Spleen (tissue), 11 donors: ENCODE results near the gene ZFYVE1. TPM values are rescaled to one million over a fixed set of nuclear protein-coding genes. Genes with fewer than 3 reads are reported as not detected.
A peak's percentile ranks its signal among the peaks of the same experiment; 100 is the strongest.
"Not testable (repeated sequence)": the region's sequence is repeated elsewhere in the genome, so short reads cannot be mapped to it uniquely, and the experiment has no call there.

Experiments used
- DNase-seq: peaks from one replicate; pipeline ENCODE4 v3.0.0-alpha.2; 2020
- H3K27ac ChIP-seq, 8 donors: fragments of 200-600 bp; sonication (generic) in 7 of 8; 1 replicate in 4 of 8; 2 replicates in 4 of 8; pipeline versions ENCODE4 v1.5.0 to v1.8.0; 2016 to 2021; ENCODE audit warnings: inconsistent platforms in 4 of 8, mild to moderate bottlenecking in 4 of 8, moderate library complexity in 1 of 8
- H3K27me3 ChIP-seq, 7 donors: fragments of 200-600 bp; sonication (generic) in 6 of 7; replicated peaks in 1 of 7; 1 replicate in 4 of 7; 2 replicates in 3 of 7; pipeline versions ENCODE4 v1.5.0 to v1.8.0; 2016 to 2021; ENCODE audit warnings: inconsistent platforms in 3 of 7, mild to moderate bottlenecking in 1 of 7
- H3K36me3 ChIP-seq, 6 donors: fragments of 200-600 bp; sonication (generic) in 5 of 6; 1 replicate in 4 of 6; 2 replicates in 2 of 6; pipeline versions ENCODE4 v1.5.0 to v1.8.0; 2016 to 2021; ENCODE audit warnings: inconsistent platforms in 2 of 6
- H3K4me1 ChIP-seq, 6 donors: fragments of 200-600 bp; sonication (generic) in 5 of 6; 1 replicate in 3 of 6; 2 replicates in 3 of 6; pipeline versions ENCODE4 v1.5.0 to v1.8.0; 2016 to 2021; ENCODE audit warnings: inconsistent platforms in 3 of 6
- H3K4me3 ChIP-seq, 8 donors: fragments of 200-600 bp; sonication (generic) in 7 of 8; 1 replicate in 4 of 8; 2 replicates in 4 of 8; pipeline versions ENCODE4 v1.5.0 to v1.8.0; 2016 to 2021; ENCODE audit warnings: inconsistent platforms in 4 of 8, mild to moderate bottlenecking in 4 of 8, moderate library complexity in 2 of 8
- H3K9me3 ChIP-seq, 8 donors: fragments of 200-600 bp; sonication (generic) in 7 of 8; 1 replicate in 4 of 8; 2 replicates in 4 of 8; pipeline versions ENCODE4 v1.5.0 to v1.8.0; 2016 to 2021; ENCODE audit warnings: inconsistent platforms in 4 of 8
- CTCF ChIP-seq, 11 experiments: fragments of 200-600 bp in 7 of 11; fragments of 450-650 bp in 4 of 11; sonication (generic) in 4 of 11; IDR thresholded peaks in 8 of 11; conservative IDR thresholded peaks in 3 of 11; 1 replicate in 7 of 11; 2 replicates in 4 of 11; pipeline versions ENCODE4 v1.4.0 to v1.8.0; 2016 to 2021; ENCODE audit warnings: antibody characterized with exemption in 11 of 11, inconsistent platforms in 4 of 11, mild to moderate bottlenecking in 1 of 11
- POLR2A ChIP-seq, 3 donors: fragments of 450-650 bp; IDR thresholded peaks; one replicate each; pipeline ENCODE4 v1.5.1; 2017; ENCODE audit warnings: antibody characterized with exemption in 3 of 3, mild to moderate bottlenecking in 1 of 3
- POLR2AphosphoS5 ChIP-seq, 3 donors: sonication (generic); formaldehyde crosslinking; IDR thresholded peaks; one replicate each; pipeline ENCODE4 v1.5.1; 2017; ENCODE audit warnings: antibody characterized with exemption in 3 of 3
- WGBS, 5 donors: extraction: QIAGEN DNeasy Blood & Tissue Kit in 3 of 5; methylation state at CpG; one replicate each; pipeline versions ENCODE4 v1.1.5 to v1.1.7; 2013 to 2018; 5-methylcytosine and 5-hydroxymethylcytosine counted together
- intact Hi-C: fragments of 100-400 bp; cut with DNase I; formaldehyde crosslinking; loops from one replicate; pipeline ENCODE4 v1.15.0; 2023; ENCODE audit warnings: low total_unique reads
- polyA plus RNA-seq, 3 donors: library from polyadenylated mRNA; stranded (reverse); fragments of 200-250 nt; gene quantifications; one replicate each; pipeline ENCODE4 v1.2.1, GENCODE V29; 2013
- total RNA-seq, 7 donors: library from RNA; depleted of rRNA in 3 of 7; stranded (reverse); fragments of >200 nt in 3 of 7; fragmentation: NEBNext Ultra II Directional in 4 of 7; extraction: Animal tissue kit (Norgen Biotek cat#: 25700) in 4 of 7; gene quantifications; one replicate each; pipeline versions ENCODE4 v1.1.0 to v1.2.1, GENCODE V29; 2016 to 2021
- donor health status: healthy with polysubstance abuse.
- donor health status: DM: no; HTN: no; CAD: no; lungs with moderate emphysema.
- donor health status: DM: no; HTN: no; CAD: no.
- donor health status: Bipolar disorder and iron deficiency.
- donor health status: healthy.
- donor health status: DM: no; HTN: no; CAD: no.
- donor health status: DM: yes; HTN: yes; CAD: no.

Gene ZFYVE1
- total and polyA plus RNA-seq, 10 donors, result 2.8 to 23.3 (median 19.2) TPM

GRCh38 chr14:73014105-73014504, 12.8 kb downstream of the ZFYVE1 start:
- intact Hi-C loops, result no loop called here
- 58 to 90% (median 85%) methylated on average over 2 of the region's 2 CpGs for WGBS, 5 donors
- no peak overlapping the region for H3K27ac ChIP-seq

DNA sequence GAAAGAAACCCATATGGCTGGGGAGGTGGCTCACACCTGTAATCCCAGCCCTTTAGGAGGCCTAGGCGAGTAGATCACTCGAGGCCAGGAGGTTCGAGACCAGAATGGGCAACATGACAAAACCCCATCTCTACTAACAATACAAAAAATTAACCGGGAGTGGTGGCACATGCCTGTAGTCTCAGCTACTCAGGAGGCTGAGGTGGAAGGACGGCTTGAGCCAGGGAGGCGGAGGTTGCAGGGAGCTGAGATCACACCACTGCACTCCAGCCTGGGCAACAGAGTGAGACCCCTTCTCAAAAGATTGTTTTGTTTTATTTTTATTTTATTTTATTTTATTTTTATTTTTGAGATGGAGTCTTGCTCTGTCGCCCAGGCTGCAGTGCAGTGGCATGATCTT, 15.7 kb downstream of the ZFYVE1 start:
- DNase-seq, H3K9me3 ChIP-seq, H3K4me3 ChIP-seq, intact Hi-C loops, H3K27ac ChIP-seq, H3K27me3 ChIP-seq: not testable (repeated sequence)
- Histone ChIP-seq H3K4me1 (peaks cover 0 to 16% (median 0%) of the 10 kb centered on the region in 6 donors), H3K36me3 (peaks cover 0 to 95% (median 2%) of the 10 kb centered on the region in 6 donors)
- 92 to 98% (median 95%) methylated on average over 7 of the region's 7 CpGs for WGBS, 5 donors

More at GRCh38 chr14:73014105-73014504, 12.8 kb downstream of the ZFYVE1 start:
- DNase-seq, result no peak
- Histone ChIP-seq H3K4me3 (no peak overlapping the region), H3K27me3 (no peaks in the 10 kb centered on the region), H3K9me3 (no peaks in the 10 kb centered on the region), H3K4me1 (peaks cover 0 to 15% (median 3%) of the 10 kb centered on the region in 6 donors), H3K36me3 (peaks cover 0 to 96% (median 6%) of the 10 kb centered on the region in 6 donors)
- TF ChIP-seq CTCF (IDR thresholded peaks at IDR 0.05 in 8 of 11, conservative IDR thresholded peaks at IDR 0.05 in 3 of 11), result no peak
- no peak for TF ChIP-seq POLR2AphosphoS5 (IDR thresholded peaks at IDR 0.05)
- no peak for TF ChIP-seq POLR2A (IDR thresholded peaks at IDR 0.05)

DNA sequence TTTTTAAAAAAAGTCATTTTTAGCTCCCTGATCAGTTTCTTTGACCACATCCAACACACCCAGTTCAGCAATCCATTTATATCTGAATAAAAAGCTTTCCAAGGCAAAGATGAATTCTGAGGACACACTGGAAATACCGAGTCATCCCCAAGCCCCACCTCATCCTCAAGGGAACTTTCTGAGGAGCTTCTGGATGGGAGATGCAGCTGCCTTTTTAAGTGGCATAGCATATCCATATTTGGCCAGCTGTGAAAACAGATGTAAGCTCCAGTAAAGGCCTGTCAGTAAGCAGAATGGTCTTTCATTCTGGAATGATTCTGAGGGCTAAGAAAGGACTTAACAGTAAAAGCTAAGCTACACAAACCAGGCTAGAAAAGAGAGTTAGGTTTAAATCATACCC, 18.4 kb downstream of the ZFYVE1 start:
- DNase-seq, result no peak
- Histone ChIP-seq H3K9me3 (no peaks in the 10 kb centered on the region), H3K4me3 (no peak overlapping the region), H3K36me3 (peaks cover 0 to 97% (median 4%) of the 10 kb centered on the region in 6 donors), H3K27ac (peak overlapping the region in 2 of 8 donors; percentile 22 to 40), H3K27me3 (no peaks in the 10 kb centered on the region), H3K4me1 (peaks cover 0 to 16% (median 0%) of the 10 kb centered on the region in 6 donors)
- TF ChIP-seq CTCF (IDR thresholded peaks at IDR 0.05 in 8 of 11, conservative IDR thresholded peaks at IDR 0.05 in 3 of 11), result no peak
- WGBS, 5 donors, result 69 to 89% (median 79%) methylated on average over 1 of the region's 1 CpG
- intact Hi-C loops, result no loop called here

DNA sequence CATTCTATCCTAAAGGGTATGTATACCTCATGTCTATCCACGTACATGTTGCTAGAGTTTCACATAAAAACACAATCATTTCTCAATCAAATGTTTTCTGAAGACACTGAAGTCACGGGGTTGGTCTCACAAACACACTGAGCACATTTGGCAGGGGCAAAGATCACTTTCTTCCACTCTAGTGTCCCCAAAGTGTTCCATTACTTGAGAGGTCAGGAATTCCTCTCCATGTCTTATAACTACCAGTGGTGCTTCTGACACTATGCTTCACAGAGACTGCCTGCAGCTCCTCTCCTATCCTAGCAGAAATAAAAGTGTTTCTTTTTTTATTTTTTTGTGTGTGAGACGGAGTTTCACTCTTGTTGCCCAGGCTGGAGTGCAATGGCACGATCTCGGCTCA, 19.1 kb downstream of the ZFYVE1 start:
- TF ChIP-seq CTCF (IDR thresholded peaks at IDR 0.05 in 8 of 11, conservative IDR thresholded peaks at IDR 0.05 in 3 of 11) (no peak), POLR2A (IDR thresholded peaks at IDR 0.05) (no peak), POLR2AphosphoS5 (IDR thresholded peaks at IDR 0.05) (no peak)
- Histone ChIP-seq H3K4me1 (peaks cover 0 to 16% (median 0%) of the 10 kb centered on the region in 6 donors), H3K9me3 (no peaks in the 10 kb centered on the region), H3K27me3 (no peaks in the 10 kb centered on the region), H3K27ac (peak overlapping the region in 2 of 8 donors; percentile 22 to 40), H3K36me3 (peaks cover 0 to 97% (median 2%) of the 10 kb centered on the region in 6 donors), H3K4me3 (no peak overlapping the region)
- WGBS, 5 donors, result 83 to 93% (median 91%) methylated on average over 5 of the region's 5 CpGs
- DNase-seq, result no peak
- intact Hi-C loops, result no loop called here

GRCh38 chr14:73004641-73005040, 22.3 kb downstream of the ZFYVE1 start:
- H3K4me3 ChIP-seq, intact Hi-C loops, H3K27ac ChIP-seq, H3K9me3 ChIP-seq, H3K27me3 ChIP-seq, DNase-seq: not testable (repeated sequence)
- H3K36me3 ChIP-seq, result peaks cover 0 to 90% (median 2%) of the 10 kb centered on the region in 6 donors
- peaks cover 0 to 16% (median 1%) of the 10 kb centered on the region in 6 donors for H3K4me1 ChIP-seq
- WGBS, 5 donors, result 91 to 99% (median 95%) methylated on average over 9 of the region's 9 CpGs
